CD8-positive, alpha-beta memory T cell (primary cell): ENCODE data around the gene ZNF750. TPM values are rescaled to one million over a fixed set of nuclear protein-coding genes. Genes with fewer than 3 reads are reported as not detected.

Source experiments
- CTCF ChIA-PET: fragments of 350-600 bp; sonication (Branson Sonifier 250); formaldehyde crosslinking; loops from one replicate; lab custom pipeline; 2021; ENCODE audit warnings: antibody characterized with exemption; lab: Charles Lee
- POLR2A ChIA-PET: fragments of 350-600 bp; sonication (Branson Sonifier 250); formaldehyde crosslinking; loops from one replicate; lab custom pipeline; 2021; ENCODE audit warnings: antibody characterized with exemption; lab: Charles Lee
- DNase-seq, 5 donors: peaks; one replicate each; pipeline versions ENCODE4 v3.0.0 to v3.0.0-alpha.2; 2020 to 2022; ENCODE audit warnings: mixed read lengths in 1 of 5
- H3K27ac ChIP-seq: one replicate; pipeline ENCODE4 v1.7.0; 2013; ENCODE audit warnings: low read depth, mild to moderate bottlenecking, low read length, moderate library complexity
- H3K27me3 ChIP-seq: 2 replicates; pipeline ENCODE4 v1.7.0; 2013; ENCODE audit warnings: low read length, mild to moderate bottlenecking; ENCODE audit not compliant: insufficient read depth, poor library complexity, severe bottlenecking
- H3K36me3 ChIP-seq: 2 replicates; pipeline ENCODE4 v1.7.0; 2013; ENCODE audit warnings: mild to moderate bottlenecking, low read length, moderate library complexity; ENCODE audit not compliant: insufficient read depth
- H3K4me1 ChIP-seq: 2 replicates; pipeline ENCODE4 v1.7.0; 2013; ENCODE audit warnings: mild to moderate bottlenecking, low read length, moderate library complexity; ENCODE audit not compliant: insufficient read depth
- H3K4me3 ChIP-seq: 2 replicates; pipeline ENCODE4 v1.7.0; 2013; ENCODE audit warnings: mild to moderate bottlenecking, low read length
- H3K9me3 ChIP-seq: 2 replicates; pipeline ENCODE4 v1.7.0; 2013; ENCODE audit warnings: mild to moderate bottlenecking, low read length
- H3K27ac Mint-ChIP-seq, 8 donors: one replicate each; pipeline ENCODE4 v1.8.0; 2020 to 2021; ENCODE audit warnings: mixed read lengths in 8 of 8, mild to moderate bottlenecking in 6 of 8, inconsistent platforms in 3 of 8, moderate library complexity in 3 of 8
- H3K27me3 Mint-ChIP-seq, 2 donors: one replicate each; pipeline ENCODE4 v1.8.0; 2020 to 2021; ENCODE audit warnings: mixed read lengths in 2 of 2, mild to moderate bottlenecking in 1 of 2, moderate library complexity in 1 of 2
- H3K36me3 Mint-ChIP-seq, 3 donors: one replicate each; pipeline ENCODE4 v1.8.0; 2020 to 2021; ENCODE audit warnings: mixed read lengths in 3 of 3, inconsistent platforms in 1 of 3, mild to moderate bottlenecking in 1 of 3
- H3K4me1 Mint-ChIP-seq, 3 donors: one replicate each; pipeline ENCODE4 v1.8.0; 2020 to 2021; ENCODE audit warnings: mixed read lengths in 3 of 3, inconsistent platforms in 1 of 3, mild to moderate bottlenecking in 1 of 3
- H3K4me3 Mint-ChIP-seq, 7 donors: one replicate each; pipeline ENCODE4 v1.8.0; 2020 to 2021; ENCODE audit warnings: mixed read lengths in 7 of 7, mild to moderate bottlenecking in 6 of 7, moderate library complexity in 4 of 7, inconsistent platforms in 2 of 7
- H3K9me3 Mint-ChIP-seq, 5 donors: one replicate each; pipeline ENCODE4 v1.8.0; 2020 to 2022; ENCODE audit warnings: mixed read lengths in 5 of 5, mild to moderate bottlenecking in 3 of 5, moderate library complexity in 2 of 5, inconsistent platforms in 1 of 5
- polyA plus RNA-seq: library from polyadenylated mRNA; unstranded; fragments of 300-500 nt; fragmentation: Illumina TruSeq; gene quantifications from one replicate; pipeline ENCODE4 v1.2.3, GENCODE V29; 2021
- total RNA-seq, 2 experiments: library from RNA; stranded (reverse); gene quantifications; one replicate each; pipeline ENCODE4 v1.2.3, GENCODE V29; 2021

ZNF750 gene
- total and polyA plus RNA-seq, 3 experiments from 2014 or later = not detected

GRCh38 chr17:82882715-82883418, 43.0 kb upstream of the ZNF750 start:
- Histone ChIP-seq H3K4me3 (peak overlapping the region; percentile 59), H3K36me3 (no peaks in the 10 kb centered on the region), H3K27me3 (no peaks in the 10 kb centered on the region), H3K4me1 (peaks cover 55% of the 10 kb centered on the region), H3K27ac (peak overlapping the region; percentile 74), H3K9me3 (no peaks in the 10 kb centered on the region)
- peaks cover 83 to 97% (median 95%) of the 10 kb centered on the region in 3 donors for H3K4me1 Mint-ChIP-seq
- H3K27ac Mint-ChIP-seq = peak overlapping the region; percentile 97 to 100 (median 100)
- peaks cover 0 to 34% (median 13%) of the 10 kb centered on the region in 3 donors for H3K36me3 Mint-ChIP-seq
- H3K27me3 Mint-ChIP-seq = peaks cover 0 to 2% of the 10 kb centered on the region in 2 donors
- peak overlapping the region; percentile 69 to 88 (median 86) for H3K4me3 Mint-ChIP-seq
- H3K9me3 Mint-ChIP-seq = no peaks in the 10 kb centered on the region
- peak; percentile 81 to 94 (median 86) for DNase-seq
- CTCF ChIA-PET = interaction anchor here (1.2 to 1.9 kb wide), 2 partner anchors 18 to 19 kb away, joined by 3 to 9 read pairs; no protein-coding TSS in a partner anchor
- POLR2A ChIA-PET = interaction anchor here (0.9 to 3.5 kb wide), 3 partner anchors 14 to 24 kb away, joined by 3 to 24 read pairs (median 3); no protein-coding TSS in a partner anchor

GRCh38 chr17:82881900-82882714, 42.3 kb upstream of the ZNF750 start:
- ChIA-PET POLR2A (interaction anchor here (0.9 to 1.3 kb wide), 2 partner anchors 17 to 23 kb away, joined by 3 read pairs; no protein-coding TSS in a partner anchor), CTCF (interaction anchor here (0.8 to 1.9 kb wide), 3 partner anchors 17 to 18 kb away, joined by 3 to 9 read pairs (median 3); no protein-coding TSS in a partner anchor)
- peak overlapping the region; percentile 69 to 88 (median 86) for H3K4me3 Mint-ChIP-seq
- Histone ChIP-seq H3K4me1 (peaks cover 55% of the 10 kb centered on the region), H3K27me3 (no peaks in the 10 kb centered on the region), H3K9me3 (no peaks in the 10 kb centered on the region), H3K36me3 (no peaks in the 10 kb centered on the region), H3K27ac (peak overlapping the region; percentile 74), H3K4me3 (peak overlapping the region; percentile 59)
- no peak for DNase-seq
- no peaks in the 10 kb centered on the region for H3K9me3 Mint-ChIP-seq
- peaks cover 0 to 28% (median 6%) of the 10 kb centered on the region in 3 donors for H3K36me3 Mint-ChIP-seq
- H3K27me3 Mint-ChIP-seq = peaks cover 0 to 2% of the 10 kb centered on the region in 2 donors
- H3K4me1 Mint-ChIP-seq = peaks cover 76 to 90% (median 87%) of the 10 kb centered on the region in 3 donors
- peak overlapping the region; percentile 97 to 100 (median 100) for H3K27ac Mint-ChIP-seq

GRCh38 chr17:82881324-82881823, 41.6 kb upstream of the ZNF750 start:
- Mint-ChIP-seq H3K4me3 (peak overlapping the region in 4 of 7 donors; percentile 9 to 87 (median 48)), H3K4me1 (peaks cover 73 to 91% (median 82%) of the 10 kb centered on the region in 3 donors), H3K9me3 (no peaks in the 10 kb centered on the region), H3K27ac (peak overlapping the region in 7 of 8 donors; percentile 70 to 100 (median 98)), H3K36me3 (peaks cover 0 to 25% (median 6%) of the 10 kb centered on the region in 3 donors), H3K27me3 (peaks cover 0 to 2% of the 10 kb centered on the region in 2 donors)
- no peaks in the 10 kb centered on the region for H3K9me3 ChIP-seq
- POLR2A ChIA-PET = interaction anchor here (1.3 kb wide), 1 partner anchor 16 kb away, joined by 3 read pairs; no protein-coding TSS in a partner anchor
- CTCF ChIA-PET = interaction anchor here (0.8 kb wide), 1 partner anchor 17 kb away, joined by 3 read pairs; no protein-coding TSS in a partner anchor
- no peak overlapping the region for H3K4me3 ChIP-seq
- DNase-seq = no peak
- H3K4me1 ChIP-seq = peaks cover 55% of the 10 kb centered on the region
- H3K36me3 ChIP-seq = no peaks in the 10 kb centered on the region
- H3K27ac ChIP-seq = no peak overlapping the region
- H3K27me3 ChIP-seq = no peaks in the 10 kb centered on the region

GRCh38 chr17:82880620-82881323, 41.0 kb upstream of the ZNF750 start:
- H3K27ac Mint-ChIP-seq = peak overlapping the region in 6 of 8 donors; percentile 73 to 97 (median 90)
- H3K36me3 Mint-ChIP-seq = peaks cover 0 to 26% (median 4%) of the 10 kb centered on the region in 3 donors

GRCh38 chr17:82879241-82879640, 39.4 kb upstream of the ZNF750 start:
- Mint-ChIP-seq H3K9me3 (no peaks in the 10 kb centered on the region), H3K36me3 (peaks cover 0 to 35% (median 4%) of the 10 kb centered on the region in 3 donors), H3K27ac (peak overlapping the region in 6 of 8 donors; percentile 40 to 91 (median 77)), H3K27me3 (peaks cover 0 to 2% of the 10 kb centered on the region in 2 donors), H3K4me3 (peak overlapping the region in 1 of 7 donors; percentile 17), H3K4me1 (peaks cover 53 to 69% (median 66%) of the 10 kb centered on the region in 3 donors)
- Histone ChIP-seq H3K4me3 (no peak overlapping the region), H3K27ac (no peak overlapping the region), H3K36me3 (no peaks in the 10 kb centered on the region), H3K27me3 (no peaks in the 10 kb centered on the region), H3K9me3 (no peaks in the 10 kb centered on the region), H3K4me1 (peaks cover 35% of the 10 kb centered on the region)
- DNase-seq = no peak
- ChIA-PET POLR2A (interaction anchor here (1.1 kb wide), 1 partner anchor 14 kb away, joined by 3 read pairs; no protein-coding TSS in a partner anchor), CTCF (interaction anchor here (1.5 kb wide), 1 partner anchor 15 kb away, joined by 7 read pairs; no protein-coding TSS in a partner anchor)

More at GRCh38 chr17:82880620-82881323, 41.0 kb upstream of the ZNF750 start:
- POLR2A ChIA-PET = interaction anchor here (1.3 kb wide), 1 partner anchor 15 kb away, joined by 3 read pairs; no protein-coding TSS in a partner anchor
- Mint-ChIP-seq H3K9me3 (no peaks in the 10 kb centered on the region), H3K4me3 (peak overlapping the region in 2 of 7 donors; percentile 28 to 52), H3K27me3 (peaks cover 0 to 2% of the 10 kb centered on the region in 2 donors), H3K4me1 (peaks cover 67 to 85% (median 76%) of the 10 kb centered on the region in 3 donors)
- H3K9me3 ChIP-seq = no peaks in the 10 kb centered on the region
- no peaks in the 10 kb centered on the region for H3K36me3 ChIP-seq
- no peak overlapping the region for H3K27ac ChIP-seq
- peaks cover 51% of the 10 kb centered on the region for H3K4me1 ChIP-seq
- H3K27me3 ChIP-seq = no peaks in the 10 kb centered on the region
- CTCF ChIA-PET = interaction anchor here (0.8 kb wide), 1 partner anchor 17 kb away, joined by 3 read pairs; no protein-coding TSS in a partner anchor
- H3K4me3 ChIP-seq = no peak overlapping the region
- DNase-seq = peak in 1 of 5 donors; percentile 46

- Histone ChIP-seq H3K36me3 (no peaks in the 10 kb centered on the region), H3K27me3 (no peaks in the 10 kb centered on the region), H3K27ac (no peak overlapping the region), H3K4me1 (peaks cover 28% of the 10 kb centered on the region), H3K9me3 (no peaks in the 10 kb centered on the region), H3K4me3 (no peak overlapping the region)
- peaks cover 0 to 37% (median 4%) of the 10 kb centered on the region in 3 donors for H3K36me3 Mint-ChIP-seq
- H3K4me1 Mint-ChIP-seq = peaks cover 46 to 62% (median 59%) of the 10 kb centered on the region in 3 donors
- CTCF ChIA-PET = interaction anchor here (1.5 kb wide), 1 partner anchor 15 kb away, joined by 7 read pairs; no protein-coding TSS in a partner anchor
- no peak for DNase-seq
- H3K27ac Mint-ChIP-seq = peak overlapping the region in 7 of 8 donors; percentile 2 to 93 (median 80)
- H3K27me3 Mint-ChIP-seq = peaks cover 0 to 2% of the 10 kb centered on the region in 2 donors
- H3K9me3 Mint-ChIP-seq = no peaks in the 10 kb centered on the region
- peak overlapping the region in 4 of 7 donors; percentile 43 to 75 (median 57) for H3K4me3 Mint-ChIP-seq
- POLR2A ChIA-PET = interaction anchor here (1.1 kb wide), 1 partner anchor 14 kb away, joined by 3 read pairs; no protein-coding TSS in a partner anchor
Observed at GRCh38 chr17:82878527-82878926, 38.7 kb upstream of the ZNF750 start.
